GM19238 (cell line): ENCODE results near the gene R3HDM2.

Source experiments
- DNase-seq: peaks from one replicate; pipeline ENCODE4 v3.0.0; 2011; ENCODE audit warnings: low spot score; ENCODE audit not compliant: insufficient read length

The R3HDM2 gene

GRCh38 chr12:57230381-57231155 is 200.3 kb downstream of the R3HDM2 start:
- no peak for DNase-seq

- DNase-seq, result peak; percentile 99
Measured at GRCh38 chr12:57229634-57230380, 201.0 kb downstream of the R3HDM2 start, which contains the start of gene SHMT2. SHMT2 (plus strand) TSS chr12:57229711; CDS start chr12:57229779, 68 bp downstream.

- no peak for DNase-seq
Measured at GRCh38 chr12:57229046-57229633, 201.7 kb downstream of the R3HDM2 start.

GRCh38 chr12:57227315-57228115 is 203.3 kb downstream of the R3HDM2 start:
- DNase-seq, result no peak

GRCh38 chr12:57226588-57227314 is 204.1 kb downstream of the R3HDM2 start:
- no peak for DNase-seq

- no peak for DNase-seq
Measured at GRCh38 chr12:57225680-57226210, 205.1 kb downstream of the R3HDM2 start.

GRCh38 chr12:57224973-57225679 is 205.7 kb downstream of the R3HDM2 start:
- no peak for DNase-seq

- DNase-seq, result no peak
Measured at GRCh38 chr12:57224278-57224972, 206.4 kb downstream of the R3HDM2 start.

- DNase-seq, result no peak
Measured at GRCh38 chr12:57223191-57224165, 207.4 kb downstream of the R3HDM2 start.

- no peak for DNase-seq
Measured at GRCh38 chr12:57222286-57223190, 208.3 kb downstream of the R3HDM2 start.

GRCh38 chr12:57221169-57221917 is 209.5 kb downstream of the R3HDM2 start:
- no peak for DNase-seq

- no peak for DNase-seq
Measured at GRCh38 chr12:57220770-57221168, 210.1 kb downstream of the R3HDM2 start.

GRCh38 chr12:57219993-57220754 is 210.7 kb downstream of the R3HDM2 start:
- no peak for DNase-seq

- DNase-seq, result no peak
Measured at GRCh38 chr12:57219205-57219992, 211.4 kb downstream of the R3HDM2 start.
